ENCODE results near the gene KCNT1.
"Not testable (repeated sequence)": the region's sequence is repeated elsewhere in the genome, so short reads cannot be mapped to it uniquely, and the experiment has no call there.

The KCNT1 gene

GRCh38 chr9:135666534-135667462 is 35.2 kb upstream of the KCNT1 start:
- no peaks in the 10 kb centered on the region for H3K4me1 Mint-ChIP-seq (ENCODE audit: low read depth)
- H3K27ac Mint-ChIP-seq = no peak overlapping the region
- H3K27me3 Mint-ChIP-seq (ENCODE audit: low read depth) = no peaks in the 10 kb centered on the region
- DNase-seq (ENCODE audit: low spot score) = no peak
- no peak overlapping the region for H3K4me3 Mint-ChIP-seq
- no peaks in the 10 kb centered on the region for H3K36me3 Mint-ChIP-seq (ENCODE audit: low read depth)
- H3K9me3 Mint-ChIP-seq = no peaks in the 10 kb centered on the region

- no peaks in the 10 kb centered on the region for H3K27me3 Mint-ChIP-seq (ENCODE audit: low read depth)
- H3K36me3 Mint-ChIP-seq (ENCODE audit: low read depth) = no peaks in the 10 kb centered on the region
- H3K9me3 Mint-ChIP-seq = no peaks in the 10 kb centered on the region
- no peak for DNase-seq (ENCODE audit: low spot score)
- H3K4me3 Mint-ChIP-seq = no peak overlapping the region
- no peak overlapping the region for H3K27ac Mint-ChIP-seq
- H3K4me1 Mint-ChIP-seq (ENCODE audit: low read depth) = no peaks in the 10 kb centered on the region
Measured at GRCh38 chr9:135667463-135668001, 34.5 kb upstream of the KCNT1 start.

GRCh38 chr9:135669018-135669417 is 33.0 kb upstream of the KCNT1 start:
- H3K9me3 Mint-ChIP-seq; DNase-seq (ENCODE audit: low spot score); H3K27ac Mint-ChIP-seq; H3K4me3 Mint-ChIP-seq; H3K36me3 Mint-ChIP-seq (ENCODE audit: low read depth); H3K4me1 Mint-ChIP-seq (ENCODE audit: low read depth); H3K27me3 Mint-ChIP-seq (ENCODE audit: low read depth): not testable (repeated sequence)

- Mint-ChIP-seq H3K4me3 (no peak overlapping the region), H3K36me3 (ENCODE audit: low read depth) (no peaks in the 10 kb centered on the region), H3K9me3 (no peaks in the 10 kb centered on the region), H3K27me3 (ENCODE audit: low read depth) (no peaks in the 10 kb centered on the region), H3K27ac (no peak overlapping the region), H3K4me1 (ENCODE audit: low read depth) (no peaks in the 10 kb centered on the region)
- DNase-seq (ENCODE audit: low spot score) = no peak
Measured at GRCh38 chr9:135669616-135670285, 32.2 kb upstream of the KCNT1 start.

GRCh38 chr9:135670721-135671590 is 31.0 kb upstream of the KCNT1 start:
- Mint-ChIP-seq H3K4me1 (ENCODE audit: low read depth) (no peaks in the 10 kb centered on the region), H3K27me3 (ENCODE audit: low read depth) (no peaks in the 10 kb centered on the region), H3K27ac (no peak overlapping the region), H3K4me3 (no peak overlapping the region), H3K9me3 (no peaks in the 10 kb centered on the region), H3K36me3 (ENCODE audit: low read depth) (no peaks in the 10 kb centered on the region)
- DNase-seq (ENCODE audit: low spot score) = no peak

- H3K27me3 Mint-ChIP-seq (ENCODE audit: low read depth) = no peaks in the 10 kb centered on the region
- H3K9me3 Mint-ChIP-seq = no peaks in the 10 kb centered on the region
- no peak overlapping the region for H3K4me3 Mint-ChIP-seq
- H3K27ac Mint-ChIP-seq = no peak overlapping the region
- H3K4me1 Mint-ChIP-seq (ENCODE audit: low read depth) = no peaks in the 10 kb centered on the region
- no peak for DNase-seq (ENCODE audit: low spot score)
- H3K36me3 Mint-ChIP-seq (ENCODE audit: low read depth) = no peaks in the 10 kb centered on the region
Measured at GRCh38 chr9:135671591-135672041, 30.4 kb upstream of the KCNT1 start.

GRCh38 chr9:135672786-135673185 is 29.2 kb upstream of the KCNT1 start:
- H3K9me3 Mint-ChIP-seq; H3K27me3 Mint-ChIP-seq (ENCODE audit: low read depth); H3K27ac Mint-ChIP-seq; H3K4me3 Mint-ChIP-seq; DNase-seq (ENCODE audit: low spot score); H3K36me3 Mint-ChIP-seq (ENCODE audit: low read depth); H3K4me1 Mint-ChIP-seq (ENCODE audit: low read depth): not testable (repeated sequence)

GRCh38 chr9:135673941-135674340 is 28.0 kb upstream of the KCNT1 start:
- DNase-seq (ENCODE audit: low spot score) = no peak
- Mint-ChIP-seq H3K4me3 (no peak overlapping the region), H3K4me1 (ENCODE audit: low read depth) (no peaks in the 10 kb centered on the region), H3K27ac (no peak overlapping the region), H3K27me3 (ENCODE audit: low read depth) (no peaks in the 10 kb centered on the region), H3K9me3 (no peaks in the 10 kb centered on the region), H3K36me3 (ENCODE audit: low read depth) (no peaks in the 10 kb centered on the region)

- Mint-ChIP-seq H3K36me3 (ENCODE audit: low read depth) (no peaks in the 10 kb centered on the region), H3K9me3 (no peaks in the 10 kb centered on the region), H3K27me3 (ENCODE audit: low read depth) (no peaks in the 10 kb centered on the region), H3K27ac (no peak overlapping the region), H3K4me1 (ENCODE audit: low read depth) (no peaks in the 10 kb centered on the region), H3K4me3 (no peak overlapping the region)
- DNase-seq (ENCODE audit: low spot score) = no peak
Measured at GRCh38 chr9:135674977-135675376, 27.0 kb upstream of the KCNT1 start.

GRCh38 chr9:135676891-135677290 is 25.1 kb upstream of the KCNT1 start:
- H3K9me3 Mint-ChIP-seq = no peaks in the 10 kb centered on the region
- DNase-seq (ENCODE audit: low spot score) = no peak
- H3K36me3 Mint-ChIP-seq (ENCODE audit: low read depth) = no peaks in the 10 kb centered on the region
- no peaks in the 10 kb centered on the region for H3K27me3 Mint-ChIP-seq (ENCODE audit: low read depth)
- no peak overlapping the region for H3K4me3 Mint-ChIP-seq
- no peaks in the 10 kb centered on the region for H3K4me1 Mint-ChIP-seq (ENCODE audit: low read depth)
- no peak overlapping the region for H3K27ac Mint-ChIP-seq

- Mint-ChIP-seq H3K36me3 (ENCODE audit: low read depth) (no peaks in the 10 kb centered on the region), H3K27me3 (ENCODE audit: low read depth) (no peaks in the 10 kb centered on the region), H3K27ac (no peak overlapping the region), H3K9me3 (no peaks in the 10 kb centered on the region), H3K4me1 (ENCODE audit: low read depth) (no peaks in the 10 kb centered on the region), H3K4me3 (no peak overlapping the region)
- no peak for DNase-seq (ENCODE audit: low spot score)
Measured at GRCh38 chr9:135677641-135678168, 24.3 kb upstream of the KCNT1 start.

- no peaks in the 10 kb centered on the region for H3K27me3 Mint-ChIP-seq (ENCODE audit: low read depth)
- H3K4me1 Mint-ChIP-seq (ENCODE audit: low read depth) = no peaks in the 10 kb centered on the region
- no peak overlapping the region for H3K27ac Mint-ChIP-seq
- DNase-seq (ENCODE audit: low spot score) = no peak
- no peak overlapping the region for H3K4me3 Mint-ChIP-seq
- H3K9me3 Mint-ChIP-seq = no peaks in the 10 kb centered on the region
- no peaks in the 10 kb centered on the region for H3K36me3 Mint-ChIP-seq (ENCODE audit: low read depth)
Measured at GRCh38 chr9:135678236-135679017, 23.6 kb upstream of the KCNT1 start.

GRCh38 chr9:135680056-135680455 is 21.9 kb upstream of the KCNT1 start:
- H3K4me3 Mint-ChIP-seq = no peak overlapping the region
- H3K9me3 Mint-ChIP-seq = no peaks in the 10 kb centered on the region
- no peaks in the 10 kb centered on the region for H3K36me3 Mint-ChIP-seq (ENCODE audit: low read depth)

More at GRCh38 chr9:135680056-135680455, 21.9 kb upstream of the KCNT1 start:
- H3K4me1 Mint-ChIP-seq (ENCODE audit: low read depth) = no peaks in the 10 kb centered on the region
- DNase-seq (ENCODE audit: low spot score) = no peak
- H3K27ac Mint-ChIP-seq = no peak overlapping the region
- H3K27me3 Mint-ChIP-seq (ENCODE audit: low read depth) = no peaks in the 10 kb centered on the region

Data from T-helper 2 cell treated with Interferon-gamma antibody and Interleukin-4, amounts not matched to agents 5 μg/mL and 100 μg/mL, for 36 hours (primary cell).